Activated T-helper 2 cell treated with anti-CD3 and anti-CD28 coated beads, Interferon-gamma antibody, Interleukin-2, Interleukin-4, amounts not matched to agents 10 μg/mL and 5 μg/mL and 100 μg/mL, durations not matched to agents 14 hours and 24 hours and 36 hours (primary cell): ENCODE measurements around the gene EIF2B4. TPM values are rescaled to one million over a fixed set of nuclear protein-coding genes. Genes with fewer than 3 reads are reported as not detected.

Experiments used
- DNase-seq: peaks from one replicate; pipeline ENCODE4 v3.0.0; 2021; ENCODE audit warnings: low spot score
- H3K27ac Mint-ChIP-seq: one replicate; pipeline ENCODE4 v1.8.0; 2021; ENCODE audit warnings: mixed read lengths
- H3K27me3 Mint-ChIP-seq: one replicate; pipeline ENCODE4 v1.8.0; 2021; ENCODE audit warnings: low read depth, mixed read lengths
- H3K36me3 Mint-ChIP-seq: one replicate; pipeline ENCODE4 v1.8.0; 2021; ENCODE audit warnings: low read depth, mixed read lengths
- H3K4me1 Mint-ChIP-seq: one replicate; pipeline ENCODE4 v1.8.0; 2021; ENCODE audit warnings: low read depth, mixed read lengths
- H3K4me3 Mint-ChIP-seq: one replicate; pipeline ENCODE4 v1.8.0; 2021; ENCODE audit warnings: low read depth, mild to moderate bottlenecking, moderate library complexity, mixed read lengths
- H3K9me3 Mint-ChIP-seq: one replicate; pipeline ENCODE4 v1.8.0; 2021; ENCODE audit warnings: mixed read lengths
- intact Hi-C: fragments of 100-400 bp; cut with micrococcal nuclease; formaldehyde crosslinking; loops from one replicate; pipeline ENCODE4 v1.15.1; 2023
- total RNA-seq: library from RNA; stranded (reverse); gene quantifications from 2 replicates; pipeline ENCODE4 v1.2.3, GENCODE V29; 2022

EIF2B4 gene
- total RNA-seq, 1 donor from 2014 or later = 43.4 TPM

DNA sequence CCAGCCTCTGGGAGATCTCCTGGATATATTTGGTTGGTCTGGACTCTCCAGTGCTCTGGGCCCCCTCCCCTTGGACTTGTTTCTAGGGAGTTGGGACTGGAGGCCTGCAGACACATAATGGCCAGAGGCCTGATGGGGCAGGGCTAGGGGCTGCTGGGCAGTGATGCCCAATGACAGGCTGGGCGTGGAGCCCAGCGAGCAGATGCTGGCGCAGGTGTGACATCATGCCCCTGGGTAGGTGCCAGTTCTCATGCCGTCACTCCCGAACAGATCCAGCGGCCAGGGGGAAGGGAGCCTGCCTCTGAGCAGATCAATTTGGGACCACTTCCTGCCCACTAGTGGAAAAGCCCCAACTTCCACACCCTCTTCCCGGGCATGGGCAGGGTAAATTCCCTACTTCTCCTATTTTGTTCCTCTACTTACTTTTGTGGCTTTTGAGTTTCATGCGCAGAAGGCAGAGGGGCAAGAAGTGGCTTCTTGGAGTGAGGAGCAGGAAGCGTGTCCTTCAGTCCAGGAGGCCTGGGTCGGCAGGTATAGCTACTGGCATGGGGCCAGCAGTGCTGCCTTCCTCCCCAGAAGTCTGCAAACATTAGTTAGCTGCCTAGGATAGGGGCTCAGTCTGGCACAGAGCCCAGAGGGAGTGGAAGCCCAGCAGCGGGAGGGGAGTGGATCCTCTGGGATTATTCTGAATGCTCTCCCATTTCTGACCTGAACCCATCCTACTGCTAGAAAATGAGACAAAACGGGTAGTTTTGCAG is 53.3 kb downstream of the EIF2B4 start:
- Mint-ChIP-seq H3K9me3 (no peaks in the 10 kb centered on the region), H3K27me3 (no peaks in the 10 kb centered on the region), H3K4me3 (no peak overlapping the region), H3K4me1 (peaks cover 3% of the 10 kb centered on the region), H3K27ac (no peak overlapping the region), H3K36me3 (peaks cover 5% of the 10 kb centered on the region)
- intact Hi-C loops = no loop called here
- DNase-seq = no peak

- H3K4me3 Mint-ChIP-seq = no peak overlapping the region
- DNase-seq = no peak
- intact Hi-C loops = no loop called here
- no peaks in the 10 kb centered on the region for H3K27me3 Mint-ChIP-seq
- H3K27ac Mint-ChIP-seq = no peak overlapping the region
- H3K36me3 Mint-ChIP-seq = peaks cover 12% of the 10 kb centered on the region
- H3K9me3 Mint-ChIP-seq = no peaks in the 10 kb centered on the region
- H3K4me1 Mint-ChIP-seq = no peaks in the 10 kb centered on the region
These were observed 55.0 kb downstream of the EIF2B4 start for GRCh38 chr2:27315122-27315521.

DNA sequence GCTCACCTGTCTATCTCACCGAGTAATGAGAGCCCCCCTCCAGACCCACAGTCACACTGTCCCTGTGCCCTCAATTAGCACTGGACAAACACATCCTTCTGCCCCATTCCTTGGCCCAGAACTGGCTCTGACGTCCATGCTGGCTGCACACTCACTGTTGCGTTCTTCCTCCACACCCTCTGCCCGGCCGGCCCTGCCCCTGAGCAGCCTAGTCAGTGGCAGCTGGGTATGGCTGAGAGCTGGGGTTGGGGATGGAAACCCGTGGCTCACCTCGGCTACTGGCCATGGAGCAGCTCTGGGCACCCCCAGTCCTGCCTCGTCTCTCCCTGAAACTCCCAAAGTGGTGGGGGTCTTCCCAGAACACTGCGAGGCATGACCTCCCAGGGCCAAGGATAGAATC is 55.4 kb downstream of the EIF2B4 start:
- H3K9me3 Mint-ChIP-seq = no peaks in the 10 kb centered on the region
- H3K4me1 Mint-ChIP-seq = no peaks in the 10 kb centered on the region
- no peaks in the 10 kb centered on the region for H3K27me3 Mint-ChIP-seq
- intact Hi-C loops = no loop called here
- DNase-seq = no peak
- no peak overlapping the region for H3K27ac Mint-ChIP-seq
- peaks cover 14% of the 10 kb centered on the region for H3K36me3 Mint-ChIP-seq
- no peak overlapping the region for H3K4me3 Mint-ChIP-seq

Other genes starting within 250 kb of the EIF2B4 start
- gene ABHD1, start 246.5 kb downstream of the EIF2B4 start, total RNA-seq = 1.2 and 1.5 TPM in 2 replicates
- gene PREB, start 235.7 kb downstream of the EIF2B4 start, total RNA-seq = 79.8 and 82.6 TPM in 2 replicates
- gene PRR30, start 230.9 kb downstream of the EIF2B4 start, total RNA-seq = not detected in 2 replicates
- gene TCF23, start 221.3 kb downstream of the EIF2B4 start, total RNA-seq = not detected in 2 replicates
- gene ATRAID, start 158.3 kb downstream of the EIF2B4 start, total RNA-seq = 107 and 114 TPM in 2 replicates
- gene SLC5A6, start 158.1 kb downstream of the EIF2B4 start, total RNA-seq = 70.7 and 73.9 TPM in 2 replicates
- 141 and 146 TPM in 2 replicates for gene CAD, start 153.0 kb downstream of the EIF2B4 start, total RNA-seq
- gene SLC30A3, start 107.3 kb downstream of the EIF2B4 start, total RNA-seq = 1.7 and 1.9 TPM in 2 replicates
- gene DNAJC5G, start 94.9 kb downstream of the EIF2B4 start, total RNA-seq = not detected in 2 replicates
- gene TRIM54, start 87.9 kb downstream of the EIF2B4 start, total RNA-seq = 0.21 and 0.25 TPM in 2 replicates
- 0.94 and 1.3 TPM in 2 replicates for gene UCN, start 61.9 kb downstream of the EIF2B4 start, total RNA-seq
- 80.4 and 82.6 TPM in 2 replicates for gene MPV17, start 47.2 kb downstream of the EIF2B4 start, total RNA-seq
- gene GTF3C2, start 13.6 kb downstream of the EIF2B4 start, total RNA-seq = 65.8 and 66.9 TPM in 2 replicates
- 117 and 120 TPM in 2 replicates for gene SNX17, start 278 bp upstream of the EIF2B4 start, total RNA-seq
- gene ZNF513, start 10.4 kb upstream of the EIF2B4 start, total RNA-seq = 11.7 and 12.8 TPM in 2 replicates
- gene PPM1G, start 39.3 kb upstream of the EIF2B4 start, total RNA-seq = 159 and 163 TPM in 2 replicates
- 98.0 and 106 TPM in 2 replicates for gene NRBP1, start 58.3 kb upstream of the EIF2B4 start, total RNA-seq
- gene KRTCAP3, start 72.0 kb upstream of the EIF2B4 start, total RNA-seq = 6.2 and 7.5 TPM in 2 replicates
- 16.4 and 18.8 TPM in 2 replicates for gene IFT172, start 119.4 kb upstream of the EIF2B4 start, total RNA-seq
- 0.18 and 0.30 TPM in 2 replicates for gene FNDC4, start 124.9 kb upstream of the EIF2B4 start, total RNA-seq
- not detected in 2 replicates for gene GCKR, start 126.5 kb upstream of the EIF2B4 start, total RNA-seq
- 23.9 and 25.1 TPM in 2 replicates for gene ZNF512, start 212.7 kb upstream of the EIF2B4 start, total RNA-seq